Measurements from ENCODE around the gene RNGTT.
"Not testable (repeated sequence)": the region's sequence is repeated elsewhere in the genome, so short reads cannot be mapped to it uniquely, and the experiment has no call there.

Gene RNGTT

DNA sequence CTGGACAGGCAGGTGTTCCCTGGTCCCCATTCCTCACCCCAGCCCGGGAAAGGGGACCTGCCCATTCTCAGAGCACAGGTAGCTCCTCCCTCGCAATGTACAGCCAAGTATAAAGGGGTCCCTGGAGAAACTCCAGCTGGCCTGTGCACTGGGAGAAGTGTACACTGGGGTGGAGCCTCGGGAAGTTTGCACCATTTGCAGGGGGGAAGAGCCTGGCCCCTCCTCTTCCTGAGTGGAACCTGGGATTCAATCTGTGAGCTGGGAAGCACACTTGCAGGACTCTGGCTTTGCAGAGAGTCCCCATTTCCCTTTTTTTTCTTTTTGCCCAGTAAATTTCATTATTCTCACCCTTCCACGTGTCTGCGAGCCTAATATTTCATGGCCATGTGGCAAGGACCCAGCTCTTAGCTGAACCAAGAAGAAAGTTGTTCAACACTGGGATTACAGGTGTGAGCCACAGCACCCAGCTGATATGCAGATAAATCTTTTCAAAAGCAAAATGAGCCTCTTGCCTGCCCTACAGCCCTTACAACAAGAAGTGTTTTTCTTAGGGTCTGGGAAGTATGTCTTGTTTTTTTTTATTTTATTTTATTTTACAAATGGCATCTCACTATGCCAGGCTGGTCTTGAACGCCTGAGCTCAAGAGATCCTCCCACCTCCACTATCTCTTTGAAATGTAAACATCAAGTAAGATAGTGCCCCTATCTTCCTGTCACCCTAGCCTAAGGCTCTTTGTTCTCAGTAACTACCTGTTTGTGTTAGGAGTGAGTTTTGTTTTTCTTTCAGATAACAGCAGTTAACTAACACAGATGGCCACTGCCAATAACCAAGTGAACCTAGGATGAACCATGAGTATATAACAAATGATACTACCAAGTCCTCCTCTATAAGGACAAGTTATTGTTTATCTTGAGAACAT, 9.3 kb upstream of the RNGTT start:
- no peak for TF ChIP-seq CTCF (conservative IDR thresholded peaks at IDR 0.05; ENCODE audit: low read depth, low read length)
- DNase-seq (ENCODE audit: low read depth), result no peak
- no peak overlapping the region for H3K4me3 ChIP-seq (ENCODE audit: low read depth, low read length)

DNA sequence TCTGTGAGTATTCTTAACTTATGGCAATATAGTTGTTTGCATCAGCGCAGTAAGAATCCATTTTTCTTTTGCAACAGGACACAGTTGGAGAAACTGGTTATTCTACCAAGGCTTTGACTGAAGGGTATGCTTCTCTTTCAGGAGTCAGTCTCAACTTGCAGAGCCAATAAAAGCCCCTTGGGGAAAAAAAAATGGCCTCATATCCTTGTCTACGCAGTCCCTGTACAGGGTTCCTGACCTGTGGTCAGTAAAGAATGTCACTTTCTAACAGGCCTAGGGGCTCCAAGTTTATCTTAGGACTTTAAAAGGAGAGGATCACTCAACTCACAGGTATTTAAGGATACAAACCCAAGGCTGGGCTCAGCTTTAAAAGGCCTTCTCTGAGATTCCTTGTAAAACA, 6.9 kb upstream of the RNGTT start:
- DNase-seq (ENCODE audit: low read depth), result no peak
- TF ChIP-seq CTCF (conservative IDR thresholded peaks at IDR 0.05; ENCODE audit: low read depth, low read length), result no peak
- H3K4me3 ChIP-seq (ENCODE audit: low read depth, low read length), result no peak overlapping the region

- not testable (repeated sequence) for H3K4me3 ChIP-seq (ENCODE audit: low read depth, low read length)
Observed at GRCh38 chr6:88969255-88969654, 5.8 kb upstream of the RNGTT start.

DNA sequence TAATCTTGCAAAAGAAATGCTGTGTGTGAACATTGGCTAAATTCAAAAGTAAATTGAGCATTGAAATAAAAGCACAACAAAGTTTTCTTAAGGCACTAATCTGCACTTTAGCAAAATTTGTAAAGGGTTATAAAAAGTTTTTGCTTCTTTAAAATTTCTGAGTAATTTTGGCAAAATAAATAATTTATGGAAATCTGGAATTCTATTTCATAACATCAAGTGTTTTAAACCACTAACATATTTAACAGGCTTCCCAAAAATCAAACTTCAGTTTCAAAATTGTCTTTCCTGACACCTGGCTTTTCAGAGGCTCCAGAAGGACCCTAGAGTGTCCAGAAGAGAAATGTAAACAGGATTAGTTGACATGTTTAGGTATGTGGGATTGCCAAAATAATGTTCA, 4.5 kb upstream of the RNGTT start:
- no peak overlapping the region for H3K4me3 ChIP-seq (ENCODE audit: low read depth, low read length)
- DNase-seq (ENCODE audit: low read depth), result no peak
- no peak for TF ChIP-seq CTCF (conservative IDR thresholded peaks at IDR 0.05; ENCODE audit: low read depth, low read length)

More at GRCh38 chr6:88969255-88969654, 5.8 kb upstream of the RNGTT start:
- DNase-seq (ENCODE audit: low read depth), result not testable (repeated sequence)

DNA sequence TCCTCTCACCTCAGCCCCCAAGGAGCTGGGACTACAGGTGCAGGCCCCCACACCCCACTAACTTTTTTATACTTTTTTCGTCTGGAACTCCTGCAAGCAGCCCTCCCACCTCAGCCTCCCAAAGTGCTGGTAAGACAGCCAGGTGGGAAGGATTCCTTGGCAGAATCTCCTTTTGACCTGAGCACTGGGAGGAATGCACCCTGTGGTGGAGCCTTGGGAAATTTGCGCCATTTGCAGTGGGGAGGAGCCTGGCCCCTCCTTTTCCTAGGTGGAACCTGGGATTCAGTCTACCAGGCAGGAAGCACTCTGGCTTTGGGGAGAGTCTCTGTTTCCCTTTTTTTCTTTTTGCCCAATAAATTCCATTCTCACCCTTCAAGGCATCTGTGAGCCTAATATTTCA, 2.3 kb upstream of the RNGTT start:
- no peak for TF ChIP-seq CTCF (conservative IDR thresholded peaks at IDR 0.05; ENCODE audit: low read depth, low read length)
- no peak overlapping the region for H3K4me3 ChIP-seq (ENCODE audit: low read depth, low read length)
- DNase-seq (ENCODE audit: low read depth), result no peak

DNA sequence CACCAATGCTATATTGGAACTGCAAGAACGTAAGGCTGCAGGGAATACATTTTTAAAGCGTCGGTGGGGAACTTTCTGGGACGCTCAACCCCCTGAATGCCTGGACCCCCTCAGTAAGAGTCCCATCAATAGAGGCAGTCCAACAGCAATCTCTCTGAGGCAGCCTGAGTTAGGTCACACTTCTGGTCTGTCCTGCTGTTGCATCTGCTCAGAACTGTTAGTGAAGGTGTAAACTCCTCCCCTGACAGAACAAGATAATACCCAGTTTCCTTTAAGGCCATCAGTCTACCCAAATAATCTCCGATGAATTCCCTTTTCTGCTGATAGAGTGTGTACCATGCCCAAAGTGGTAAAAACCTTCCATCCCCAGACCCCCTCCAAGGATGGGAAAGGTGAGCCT, 1.1 kb upstream of the RNGTT start:
- DNase-seq (ENCODE audit: low read depth), result no peak
- H3K4me3 ChIP-seq (ENCODE audit: low read depth, low read length), result peak overlapping the region; percentile 98

DNA sequence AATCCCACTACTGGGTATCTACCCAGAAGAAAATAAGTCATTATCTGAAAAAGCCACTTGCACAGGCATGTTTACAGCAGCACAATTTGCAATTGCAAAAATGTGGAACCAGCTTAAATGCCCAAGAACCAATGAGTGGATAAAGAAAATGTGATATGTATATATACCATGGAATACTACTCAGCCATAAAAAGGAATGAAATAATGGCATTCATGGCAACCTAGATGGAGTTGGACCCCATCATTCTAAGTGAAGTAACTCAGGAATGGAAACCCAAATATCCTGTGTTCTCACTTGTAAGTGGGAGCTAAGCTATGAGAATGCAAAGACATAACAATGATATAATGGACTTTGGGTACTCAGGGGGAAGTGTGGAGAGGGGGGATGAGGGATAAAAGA, 4.6 kb downstream of the RNGTT start:
- H3K4me3 ChIP-seq (ENCODE audit: low read depth, low read length), result no peak overlapping the region
- TF ChIP-seq CTCF (conservative IDR thresholded peaks at IDR 0.05; ENCODE audit: low read depth, low read length), result no peak
- DNase-seq (ENCODE audit: low read depth), result no peak

More for the DNA sequence above, 1.1 kb upstream of the RNGTT start:
- no peak for TF ChIP-seq CTCF (conservative IDR thresholded peaks at IDR 0.05; ENCODE audit: low read depth, low read length)
